ENCODE data around the gene DEFB128.
"Not testable (repeated sequence)": the region's sequence is repeated elsewhere in the genome, so short reads cannot be mapped to it uniquely, and the experiment has no call there.

DEFB128 gene

GRCh38 chr20:225879-226278, 36.4 kb upstream of the DEFB128 start:
- H3K9me3 ChIP-seq (ENCODE audit: control extremely low read depth in 1 of 5, control insufficient read depth in 4 of 5, insufficient read depth in 2 of 5, low read depth in 1 of 5, low read length in 4 of 5); H3K27me3 ChIP-seq (replicated peaks in 2 of 5; ENCODE audit: control insufficient read depth in 4 of 5, insufficient read depth in 5 of 5, low read length in 4 of 5); H3K27ac ChIP-seq (ENCODE audit: insufficient read depth in 1 of 2, low read depth in 1 of 2, low read length in 2 of 2, poor library complexity in 1 of 2, severe bottlenecking in 2 of 2); POLR2A ChIA-PET; H3K4me3 ChIP-seq (ENCODE audit: control insufficient read depth in 1 of 7, extremely low read depth in 1 of 7, insufficient read depth in 4 of 7, low read depth in 2 of 7, low read length in 6 of 7); DNase-seq; H3K36me3 ChIP-seq (ENCODE audit: control insufficient read depth in 4 of 4, insufficient read depth in 4 of 4, low read length in 3 of 4): not testable (repeated sequence)
- H3K4me1 ChIP-seq (ENCODE audit: control extremely low read depth in 1 of 4, control insufficient read depth in 4 of 4, insufficient read depth in 4 of 4, low read length in 3 of 4): peaks cover 6 to 16% (median 13%) of the 10 kb centered on the region in 4 experiments
- CTCF ChIA-PET: interaction anchor here (1.3 to 4.5 kb wide), 6 partner anchors 10 to 41 kb away, joined by 3 to 27 read pairs (median 4); no protein-coding TSS in a partner anchor
- WGBS (ENCODE audit: insufficient coverage): 100% methylated on average over 2 of the region's 3 CpGs

- H3K27ac ChIP-seq (ENCODE audit: insufficient read depth in 1 of 2, low read depth in 1 of 2, low read length in 2 of 2, poor library complexity in 1 of 2, severe bottlenecking in 2 of 2): no peak overlapping the region
- POLR2A ChIA-PET: no interaction called here
- no peak for DNase-seq
- no peaks in the 10 kb centered on the region for H3K36me3 ChIP-seq (ENCODE audit: control insufficient read depth in 4 of 4, insufficient read depth in 4 of 4, low read length in 3 of 4)
- WGBS (ENCODE audit: insufficient coverage): no CpG with 5 or more reads among the region's 1 CpG
- no peaks in the 10 kb centered on the region for H3K4me1 ChIP-seq (ENCODE audit: control extremely low read depth in 1 of 4, control insufficient read depth in 4 of 4, insufficient read depth in 4 of 4, low read length in 3 of 4)
- no peaks in the 10 kb centered on the region for H3K9me3 ChIP-seq (ENCODE audit: control extremely low read depth in 1 of 5, control insufficient read depth in 4 of 5, insufficient read depth in 2 of 5, low read depth in 1 of 5, low read length in 4 of 5)
- no peaks in the 10 kb centered on the region for H3K27me3 ChIP-seq (replicated peaks in 2 of 5; ENCODE audit: control insufficient read depth in 4 of 5, insufficient read depth in 5 of 5, low read length in 4 of 5)
- CTCF ChIA-PET: no interaction called here
- no peak overlapping the region for H3K4me3 ChIP-seq (ENCODE audit: control insufficient read depth in 1 of 7, extremely low read depth in 1 of 7, insufficient read depth in 4 of 7, low read depth in 2 of 7, low read length in 6 of 7)
Measured at GRCh38 chr20:221258-221830, 31.8 kb upstream of the DEFB128 start.

DNA sequence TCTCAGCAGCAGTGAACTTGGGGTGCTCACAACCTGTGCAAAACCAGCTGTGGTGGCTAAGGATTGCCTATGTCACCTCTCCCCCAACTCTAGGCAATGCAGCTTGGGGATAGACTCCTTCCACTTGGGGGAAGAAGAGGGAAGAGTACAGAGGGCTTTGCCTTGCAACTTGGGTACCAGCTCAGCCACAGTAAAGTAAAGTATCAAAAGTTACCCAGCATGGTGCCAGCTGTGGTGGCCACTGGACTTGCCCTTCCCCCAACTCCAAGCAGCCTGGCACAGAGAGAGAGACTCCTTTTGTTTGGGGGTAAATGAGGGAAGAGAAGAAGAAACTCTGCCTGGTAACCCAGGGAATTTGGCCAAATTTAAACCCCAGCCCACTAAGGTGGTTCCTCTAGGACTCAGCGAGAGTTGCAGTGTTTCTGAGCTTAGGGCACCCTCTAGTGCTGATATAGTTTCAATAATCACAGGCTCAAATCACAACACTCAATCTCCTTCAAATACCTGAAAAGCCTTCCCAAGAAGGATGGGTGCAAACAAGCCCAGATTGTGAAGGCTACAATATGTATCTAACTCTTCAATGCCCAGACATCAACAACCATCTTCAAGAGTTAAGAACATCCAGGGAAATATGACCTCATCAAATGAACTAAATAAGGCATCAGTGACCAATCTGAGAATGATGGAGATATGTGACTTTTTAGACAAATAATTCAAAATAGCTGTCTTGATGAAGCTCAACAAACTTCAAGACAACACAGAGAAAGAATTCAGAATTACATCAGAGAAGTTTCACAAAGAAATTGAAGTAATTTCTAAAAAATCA, 30.0 kb upstream of the DEFB128 start:
- Histone ChIP-seq H3K4me3 (ENCODE audit: control insufficient read depth in 1 of 7, extremely low read depth in 1 of 7, insufficient read depth in 4 of 7, low read depth in 2 of 7, low read length in 6 of 7) (no peak overlapping the region), H3K27ac (ENCODE audit: insufficient read depth in 1 of 2, low read depth in 1 of 2, low read length in 2 of 2, poor library complexity in 1 of 2, severe bottlenecking in 2 of 2) (no peak overlapping the region), H3K9me3 (ENCODE audit: control extremely low read depth in 1 of 5, control insufficient read depth in 4 of 5, insufficient read depth in 2 of 5, low read depth in 1 of 5, low read length in 4 of 5) (no peaks in the 10 kb centered on the region), H3K36me3 (ENCODE audit: control insufficient read depth in 4 of 4, insufficient read depth in 4 of 4, low read length in 3 of 4) (no peaks in the 10 kb centered on the region), H3K4me1 (ENCODE audit: control extremely low read depth in 1 of 4, control insufficient read depth in 4 of 4, insufficient read depth in 4 of 4, low read length in 3 of 4) (no peaks in the 10 kb centered on the region), H3K27me3 (replicated peaks in 2 of 5; ENCODE audit: control insufficient read depth in 4 of 5, insufficient read depth in 5 of 5, low read length in 4 of 5) (no peaks in the 10 kb centered on the region)
- ChIA-PET POLR2A (no interaction called here), CTCF (interaction anchor here (1.0 to 2.1 kb wide), 9 partner anchors 9 to 110 kb away, joined by 3 to 9 read pairs (median 4); no protein-coding TSS in a partner anchor)
- peak; percentile 42 to 71 (median 63) for DNase-seq
- WGBS (ENCODE audit: insufficient coverage): 0% methylated on average over 1 of the region's 1 CpG

GRCh38 chr20:217266-217665, 27.8 kb upstream of the DEFB128 start:
- no peaks in the 10 kb centered on the region for H3K36me3 ChIP-seq (ENCODE audit: control insufficient read depth in 4 of 4, insufficient read depth in 4 of 4, low read length in 3 of 4)
- H3K9me3 ChIP-seq (ENCODE audit: control extremely low read depth in 1 of 5, control insufficient read depth in 4 of 5, insufficient read depth in 2 of 5, low read depth in 1 of 5, low read length in 4 of 5): no peaks in the 10 kb centered on the region
- H3K4me1 ChIP-seq (ENCODE audit: control extremely low read depth in 1 of 4, control insufficient read depth in 4 of 4, insufficient read depth in 4 of 4, low read length in 3 of 4): no peaks in the 10 kb centered on the region
- H3K27me3 ChIP-seq (replicated peaks in 2 of 5; ENCODE audit: control insufficient read depth in 4 of 5, insufficient read depth in 5 of 5, low read length in 4 of 5): no peaks in the 10 kb centered on the region
- H3K27ac ChIP-seq (ENCODE audit: insufficient read depth in 1 of 2, low read depth in 1 of 2, low read length in 2 of 2, poor library complexity in 1 of 2, severe bottlenecking in 2 of 2): no peak overlapping the region
- no peak overlapping the region for H3K4me3 ChIP-seq (ENCODE audit: control insufficient read depth in 1 of 7, extremely low read depth in 1 of 7, insufficient read depth in 4 of 7, low read depth in 2 of 7, low read length in 6 of 7)
- DNase-seq: no peak
- no CpG with 5 or more reads among the region's 1 CpG for WGBS (ENCODE audit: insufficient coverage)
- POLR2A ChIA-PET: no interaction called here
- CTCF ChIA-PET: interaction anchor here (0.6 to 4.5 kb wide), 4 partner anchors 46 to 114 kb away, joined by 3 to 28 read pairs (median 4); no protein-coding TSS in a partner anchor

- WGBS (ENCODE audit: insufficient coverage): 86% methylated on average over 1 of the region's 1 CpG
- CTCF ChIA-PET: interaction anchor here (0.8 to 4.5 kb wide), 4 partner anchors 9 to 115 kb away, joined by 3 to 28 read pairs (median 4); no protein-coding TSS in a partner anchor
- DNase-seq: no peak
- Histone ChIP-seq H3K4me3 (ENCODE audit: control insufficient read depth in 1 of 7, extremely low read depth in 1 of 7, insufficient read depth in 4 of 7, low read depth in 2 of 7, low read length in 6 of 7) (no peak overlapping the region), H3K4me1 (ENCODE audit: control extremely low read depth in 1 of 4, control insufficient read depth in 4 of 4, insufficient read depth in 4 of 4, low read length in 3 of 4) (no peaks in the 10 kb centered on the region), H3K9me3 (ENCODE audit: control extremely low read depth in 1 of 5, control insufficient read depth in 4 of 5, insufficient read depth in 2 of 5, low read depth in 1 of 5, low read length in 4 of 5) (no peaks in the 10 kb centered on the region), H3K27ac (ENCODE audit: insufficient read depth in 1 of 2, low read depth in 1 of 2, low read length in 2 of 2, poor library complexity in 1 of 2, severe bottlenecking in 2 of 2) (no peak overlapping the region), H3K36me3 (ENCODE audit: control insufficient read depth in 4 of 4, insufficient read depth in 4 of 4, low read length in 3 of 4) (no peaks in the 10 kb centered on the region), H3K27me3 (replicated peaks in 2 of 5; ENCODE audit: control insufficient read depth in 4 of 5, insufficient read depth in 5 of 5, low read length in 4 of 5) (peaks cover 0 to 3% (median 0%) of the 10 kb centered on the region in 5 experiments)
- POLR2A ChIA-PET: no interaction called here
Measured at GRCh38 chr20:215796-216195, 26.3 kb upstream of the DEFB128 start.

DNA sequence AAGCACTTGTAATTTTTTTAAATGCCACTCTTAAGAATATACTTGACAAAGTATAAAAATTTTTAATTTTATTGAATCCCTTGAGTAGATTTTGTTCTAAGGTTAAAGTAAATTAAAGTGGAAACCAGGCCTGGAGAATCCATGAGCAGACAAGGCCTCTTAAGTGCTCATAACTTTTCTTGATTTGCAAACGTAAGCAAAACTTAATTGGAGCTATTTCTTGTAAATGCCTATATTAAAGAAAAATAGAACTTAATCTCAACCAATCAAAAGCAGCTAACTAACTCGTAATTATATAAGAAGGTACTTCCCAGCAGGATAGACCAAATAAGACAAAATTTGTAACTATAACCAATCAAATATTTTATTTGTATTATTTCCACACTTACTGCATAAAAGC, 24.9 kb upstream of the DEFB128 start:
- Histone ChIP-seq H3K4me1 (ENCODE audit: control extremely low read depth in 1 of 4, control insufficient read depth in 4 of 4, insufficient read depth in 4 of 4, low read length in 3 of 4) (no peaks in the 10 kb centered on the region), H3K36me3 (ENCODE audit: control insufficient read depth in 4 of 4, insufficient read depth in 4 of 4, low read length in 3 of 4) (no peaks in the 10 kb centered on the region), H3K27me3 (replicated peaks in 2 of 5; ENCODE audit: control insufficient read depth in 4 of 5, insufficient read depth in 5 of 5, low read length in 4 of 5) (peaks cover 0 to 3% (median 0%) of the 10 kb centered on the region in 5 experiments), H3K27ac (ENCODE audit: insufficient read depth in 1 of 2, low read depth in 1 of 2, low read length in 2 of 2, poor library complexity in 1 of 2, severe bottlenecking in 2 of 2) (no peak overlapping the region), H3K9me3 (ENCODE audit: control extremely low read depth in 1 of 5, control insufficient read depth in 4 of 5, insufficient read depth in 2 of 5, low read depth in 1 of 5, low read length in 4 of 5) (no peaks in the 10 kb centered on the region), H3K4me3 (ENCODE audit: control insufficient read depth in 1 of 7, extremely low read depth in 1 of 7, insufficient read depth in 4 of 7, low read depth in 2 of 7, low read length in 6 of 7) (no peak overlapping the region)
- POLR2A ChIA-PET: no interaction called here
- CTCF ChIA-PET: interaction anchor here (0.9 to 4.5 kb wide), 6 partner anchors 11 to 119 kb away, joined by 3 to 28 read pairs (median 4); partner anchors contain the start of gene DEFB129
- DNase-seq: no peak
- no CpG with 5 or more reads among the region's 2 CpGs for WGBS (ENCODE audit: insufficient coverage)

Data from common myeloid progenitor, CD34-positive (primary cell).